ENCODE results near the gene DNLZ.
"Not testable (repeated sequence)": the region's sequence is repeated elsewhere in the genome, so short reads cannot be mapped to it uniquely, and the experiment has no call there.

Gene DNLZ

GRCh38 chr9:136363106-136363948 lies at the start of gene DNLZ:
DNLZ (minus strand) TSS chr9:136363744; CDS start chr9:136363714, 30 bp downstream.
- DNase-seq = peak; percentile 65

GRCh38 chr9:136412962-136413361 lies 49.4 kb upstream of the DNLZ start:
- DNase-seq = no peak

GRCh38 chr9:136411378-136411777 lies 47.8 kb upstream of the DNLZ start:
- no peak for DNase-seq

- peak; percentile 63 for DNase-seq
Observed at GRCh38 chr9:136410500-136411287, 47.1 kb upstream of the DNLZ start, which contains the start of the genes ENTR1 and PMPCA. ENTR1 (minus strand) TSS chr9:136410614; CDS start chr9:136410397, 217 bp downstream. PMPCA (plus strand) TSS chr9:136410658; CDS start chr9:136410669, 11 bp downstream.

DNA sequence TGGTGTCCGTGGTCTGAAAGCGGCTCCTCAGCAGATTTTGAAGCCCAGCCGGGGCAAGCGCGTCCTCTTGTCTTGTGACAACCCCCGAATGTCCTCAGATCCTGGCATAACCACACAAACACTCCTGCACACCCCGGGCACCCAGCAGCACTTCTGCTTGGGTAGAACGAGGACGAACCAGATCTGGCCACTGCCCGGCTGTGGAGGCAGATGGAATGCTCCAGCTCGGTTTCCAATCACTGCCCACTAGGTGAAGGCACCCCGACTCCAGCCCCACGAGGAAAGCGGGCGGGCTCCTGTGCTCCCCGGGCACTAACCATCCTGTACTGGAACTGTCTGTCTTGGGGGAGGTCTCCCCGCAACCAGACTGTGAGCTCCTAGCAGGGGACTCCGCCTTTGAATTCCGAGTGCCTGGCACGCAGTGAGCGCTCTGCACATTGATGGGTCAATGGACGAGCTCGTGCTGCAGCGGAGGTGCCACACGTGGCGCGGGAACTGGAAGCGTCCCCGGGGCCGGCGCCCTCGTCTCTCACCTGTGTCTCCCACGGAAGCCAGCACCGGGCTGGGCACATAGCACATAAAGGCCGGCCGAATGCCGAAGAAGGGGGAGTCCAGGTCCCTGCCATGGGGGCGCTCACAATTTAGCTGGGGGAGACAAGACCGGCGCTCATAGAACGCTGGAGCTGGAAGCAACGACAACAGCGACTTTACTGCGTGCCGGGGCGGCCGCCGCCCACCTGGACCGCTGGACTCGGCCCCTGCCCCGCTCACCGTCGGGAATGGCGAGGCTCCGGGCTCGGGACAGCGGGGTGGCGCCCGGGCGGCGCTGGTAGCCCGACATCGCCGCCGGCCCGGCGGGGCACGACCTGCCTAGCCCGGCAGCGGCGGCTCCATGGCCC lies 46.3 kb upstream of the DNLZ start:
- DNase-seq = no peak

GRCh38 chr9:136407911-136408310 lies 44.4 kb upstream of the DNLZ start:
- DNase-seq = no peak

DNA sequence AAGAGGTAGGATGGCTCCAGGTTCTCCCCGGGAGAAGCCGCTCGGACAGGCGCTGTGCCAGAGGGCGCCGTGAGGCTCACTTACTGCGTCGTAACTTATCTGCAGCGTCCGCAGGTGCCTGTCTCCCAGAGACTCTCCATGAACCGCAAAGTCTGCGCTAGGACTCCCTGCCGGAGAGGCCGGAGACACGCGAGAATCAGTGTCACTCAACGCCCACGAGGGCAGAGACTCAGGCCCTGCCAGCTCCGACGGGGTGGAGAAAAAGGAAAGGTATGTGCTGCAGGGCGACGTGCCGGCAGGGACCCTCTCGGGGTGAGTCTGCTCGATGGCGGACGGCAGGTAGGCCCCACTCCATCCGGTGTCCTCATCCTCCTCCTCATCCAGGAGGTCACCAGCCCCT lies 43.5 kb upstream of the DNLZ start:
- DNase-seq = not testable (repeated sequence)

DNA sequence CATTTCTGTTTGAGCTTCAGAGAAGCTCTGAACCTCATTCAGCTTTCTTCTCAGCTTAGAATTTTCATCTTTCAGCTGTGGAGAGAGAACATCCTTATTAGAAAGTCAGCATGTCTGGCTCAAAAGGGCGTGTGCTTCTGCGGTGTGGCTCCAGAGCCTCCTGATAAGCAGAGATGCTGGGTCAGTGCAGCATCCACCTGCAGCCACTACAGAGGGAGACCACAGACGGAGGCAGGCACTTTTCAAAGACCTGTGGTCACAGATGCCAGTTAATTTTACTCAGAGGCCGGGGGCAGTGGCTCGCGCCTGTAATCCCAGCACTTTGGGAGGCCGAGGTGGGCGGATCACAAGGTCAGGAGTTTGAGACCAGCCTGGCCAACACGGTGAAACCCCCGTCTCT lies 42.4 kb upstream of the DNLZ start:
- not testable (repeated sequence) for DNase-seq

DNA sequence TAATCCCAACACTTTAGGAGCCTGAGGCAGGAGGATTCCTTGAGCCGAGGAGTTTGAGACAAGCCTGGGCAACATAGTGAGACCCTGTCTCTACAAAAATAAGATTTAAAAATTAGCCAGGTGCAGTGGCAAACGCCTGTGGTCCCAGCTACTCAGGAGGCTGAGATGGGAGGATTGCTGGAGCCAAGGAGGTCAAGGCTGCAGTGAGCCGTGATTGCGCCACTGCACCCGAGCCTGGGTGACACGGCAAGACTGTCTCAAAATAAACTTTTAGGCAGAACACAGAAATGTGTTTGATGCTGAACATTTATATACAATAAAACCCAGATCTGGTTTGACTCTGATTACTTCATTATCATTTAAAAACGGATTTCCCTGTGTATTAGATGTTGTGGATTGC lies 41.9 kb upstream of the DNLZ start:
- no peak for DNase-seq

DNA sequence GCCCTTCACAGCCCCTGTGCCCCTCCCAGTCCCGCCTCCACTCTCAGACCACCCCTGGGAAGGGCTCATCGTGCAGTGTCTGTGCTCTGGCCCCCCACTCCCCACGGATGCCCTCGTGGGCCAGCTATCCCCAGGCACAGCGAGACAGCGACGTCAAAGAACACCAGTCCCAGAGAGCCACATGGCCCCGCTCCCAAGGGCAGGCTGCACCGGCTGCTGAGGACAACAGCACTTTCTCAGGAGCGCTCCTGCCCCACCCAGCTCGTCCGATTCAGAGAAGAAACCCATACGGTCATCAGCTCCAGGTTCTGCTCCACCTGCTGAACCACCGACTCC lies 41.2 kb upstream of the DNLZ start:
- no peak for DNase-seq

- no peak for DNase-seq
Observed at GRCh38 chr9:136403915-136404800, 40.6 kb upstream of the DNLZ start.

DNA sequence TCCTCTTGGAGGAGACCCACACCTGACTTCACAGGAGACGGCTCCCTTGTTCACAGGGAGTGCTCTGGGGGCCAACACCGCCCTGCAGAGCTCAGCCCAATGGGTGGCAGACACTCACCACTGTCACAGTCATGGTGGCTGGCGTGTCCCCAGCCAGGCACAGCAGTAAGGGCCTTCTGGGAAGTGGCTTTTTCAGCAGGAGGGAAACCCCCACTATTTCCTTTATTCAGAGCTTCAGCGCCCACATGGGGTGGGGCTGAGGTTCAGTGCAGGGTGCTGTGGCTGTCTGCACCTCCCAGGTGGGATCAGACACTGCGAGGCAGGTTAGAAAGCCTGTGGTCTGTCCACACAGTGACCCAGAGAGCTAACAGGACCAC lies 40.0 kb upstream of the DNLZ start:
- DNase-seq = no peak

GRCh38 chr9:136402067-136402466 lies 38.5 kb upstream of the DNLZ start:
- no peak for DNase-seq

- DNase-seq = no peak
Observed at GRCh38 chr9:136401173-136401922, 37.8 kb upstream of the DNLZ start.

GRCh38 chr9:136400038-136400834 lies 36.7 kb upstream of the DNLZ start, which contains the start of gene SNAPC4:
SNAPC4 (minus strand) TSS chr9:136400170; CDS start chr9:136398428, 1,742 bp downstream.
- peak; percentile 71 for DNase-seq

GRCh38 chr9:136399176-136400037 lies 35.9 kb upstream of the DNLZ start:
- DNase-seq = no peak

DNA sequence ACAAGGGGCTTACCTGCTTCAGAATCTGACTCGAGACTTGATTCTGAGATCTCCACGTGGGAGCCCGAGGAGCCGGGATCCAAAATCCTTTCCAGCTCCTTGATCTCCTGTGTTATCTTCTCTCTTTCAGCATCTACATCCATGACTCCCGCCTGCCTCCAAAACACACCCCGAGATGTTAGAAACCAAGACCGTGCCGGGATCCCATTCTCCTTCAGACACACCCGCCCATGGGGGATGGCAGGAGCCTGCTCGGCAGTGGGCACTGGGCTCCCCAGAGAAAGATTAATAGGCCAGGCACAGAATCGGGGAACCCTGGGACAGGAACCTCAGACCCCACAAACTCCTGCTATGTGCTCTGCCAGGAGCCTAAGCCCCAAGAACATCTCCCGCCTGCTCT lies 34.7 kb upstream of the DNLZ start:
- DNase-seq = no peak

DNA sequence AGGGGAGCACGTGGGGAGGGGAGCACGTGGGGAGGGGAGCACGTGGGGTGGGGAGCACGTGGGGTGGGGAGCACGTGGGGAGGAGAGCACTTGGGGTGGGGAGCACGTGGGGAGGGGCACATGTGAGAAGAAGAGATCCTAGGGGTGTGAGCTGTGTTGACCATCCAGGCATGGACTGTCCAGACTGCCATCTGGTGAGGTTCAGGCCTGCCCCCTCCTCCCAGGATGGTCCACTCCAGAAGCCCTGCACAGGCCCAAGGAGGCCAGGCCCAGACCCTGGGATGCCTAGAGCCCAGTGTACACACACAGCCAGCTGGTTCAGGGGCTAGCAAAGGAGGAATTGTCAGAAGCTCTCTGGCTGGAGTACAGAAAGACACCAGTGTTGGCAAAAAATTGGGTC lies 34.1 kb upstream of the DNLZ start:
- no peak for DNase-seq

GRCh38 chr9:136396219-136396515 lies 32.6 kb upstream of the DNLZ start:
- DNase-seq = no peak

Measured in NCI-H1417 treated with DMSO at 0.1 percent for 48 hours (cell line).